Neuronal stem cell (in vitro differentiated cells): Measurements from ENCODE around the gene RFTN2.

ENCODE experiments used
- DNase-seq: peaks from one replicate; pipeline ENCODE4 v3.0.0-alpha.2; 2013; ENCODE audit warnings: low spot score
- H2AFZ ChIP-seq: one replicate; pipeline ENCODE4 v1.6.1; 2013; ENCODE audit warnings: mild to moderate bottlenecking, low read length, inconsistent platforms
- H2AK5ac ChIP-seq: 2 replicates; pipeline ENCODE4 v1.6.1; 2013; ENCODE audit warnings: low read depth, mild to moderate bottlenecking, inconsistent platforms, low read length, moderate library complexity, mixed read lengths
- H2BK120ac ChIP-seq: 2 replicates; pipeline ENCODE4 v1.6.1; 2013; ENCODE audit warnings: low read depth, mild to moderate bottlenecking, inconsistent platforms, low read length, moderate library complexity, mixed read lengths
- H2BK12ac ChIP-seq: one replicate; pipeline ENCODE4 v1.6.1; 2013; ENCODE audit warnings: low read length, inconsistent platforms
- H2BK15ac ChIP-seq: 2 replicates; pipeline ENCODE4 v1.6.1; 2013; ENCODE audit warnings: mild to moderate bottlenecking, low read length, inconsistent platforms, mixed read lengths
- H2BK5ac ChIP-seq: one replicate; pipeline ENCODE4 v1.6.1; 2013; ENCODE audit warnings: inconsistent platforms, mild to moderate bottlenecking, low read length, moderate library complexity
- H3K14ac ChIP-seq: one replicate; pipeline ENCODE4 v1.6.1; 2013; ENCODE audit warnings: low read length, inconsistent platforms
- H3K18ac ChIP-seq: 2 replicates; pipeline ENCODE4 v1.6.1; 2013; ENCODE audit warnings: low read length, inconsistent platforms
- H3K23ac ChIP-seq: 2 replicates; pipeline ENCODE4 v1.6.1; 2013; ENCODE audit warnings: low read depth, mild to moderate bottlenecking, mixed read lengths, low read length, inconsistent platforms; ENCODE audit not compliant: poor library complexity
- H3K27ac ChIP-seq: replicated peaks from 3 replicates; pipeline ENCODE4 v1.5.1; 2013; ENCODE audit warnings: low read length, inconsistent platforms
- H3K27me3 ChIP-seq, 3 experiments: 2 replicates each; pipeline ENCODE4 v1.6.1; 2013; ENCODE audit warnings: low read length in 3 of 3, mild to moderate bottlenecking in 2 of 3, inconsistent platforms in 1 of 3, low read depth in 1 of 3, mixed read lengths in 1 of 3, moderate library complexity in 1 of 3; ENCODE audit not compliant: control insufficient read depth in 3 of 3, insufficient read depth in 3 of 3
- H3K36me3 ChIP-seq, 2 donors: replicated peaks in 1 of 2; 2 replicates each; pipeline ENCODE4 v1.6.1; 2013; ENCODE audit warnings: low read length in 2 of 2; ENCODE audit not compliant: control insufficient read depth in 2 of 2, insufficient read depth in 2 of 2
- H3K4ac ChIP-seq: 2 replicates; pipeline ENCODE4 v1.6.1; 2013; ENCODE audit warnings: inconsistent platforms, mild to moderate bottlenecking, low read length, moderate library complexity
- H3K4me1 ChIP-seq, 2 donors: 1 replicate in 1 of 2; 2 replicates in 1 of 2; pipeline ENCODE4 v1.6.1; 2013; ENCODE audit warnings: low read length in 2 of 2, low read depth in 1 of 2; ENCODE audit not compliant: control insufficient read depth in 2 of 2, insufficient read depth in 1 of 2
- H3K4me2 ChIP-seq: one replicate; pipeline ENCODE4 v1.6.1; 2013; ENCODE audit warnings: mild to moderate bottlenecking, low read length, inconsistent platforms; ENCODE audit not compliant: insufficient read depth, poor library complexity, severe bottlenecking
- H3K4me3 ChIP-seq, 2 donors: 2 replicates each; pipeline ENCODE4 v1.5.1; 2013; ENCODE audit warnings: low read length in 2 of 2, mild to moderate bottlenecking in 2 of 2, inconsistent platforms in 1 of 2, moderate library complexity in 1 of 2
- H3K79me1 ChIP-seq: one replicate; pipeline ENCODE4 v1.6.1; 2013; ENCODE audit warnings: low read depth, mild to moderate bottlenecking, inconsistent platforms, low read length, moderate library complexity
- H3K9ac ChIP-seq: one replicate; pipeline ENCODE4 v1.6.1; 2013; ENCODE audit warnings: mild to moderate bottlenecking, low read depth, low read length, inconsistent platforms; ENCODE audit not compliant: poor library complexity
- H3K9me3 ChIP-seq, 2 donors: replicated peaks in 1 of 2; 2 replicates each; pipeline versions ENCODE3 to v1.6.1; 2013; ENCODE audit warnings: low read length in 2 of 2, mild to moderate bottlenecking in 2 of 2, inconsistent platforms in 1 of 2, low read depth in 1 of 2, mixed read lengths in 1 of 2, moderate library complexity in 1 of 2; ENCODE audit not compliant: control insufficient read depth in 2 of 2, insufficient read depth in 1 of 2
- H4K8ac ChIP-seq: one replicate; pipeline ENCODE4 v1.6.1; 2013; ENCODE audit warnings: low read depth, mild to moderate bottlenecking, inconsistent platforms, low read length, moderate library complexity
- H4K91ac ChIP-seq: one replicate; pipeline ENCODE4 v1.6.1; 2013; ENCODE audit warnings: low read length, low read depth, mild to moderate bottlenecking, inconsistent platforms; ENCODE audit not compliant: poor library complexity
- WGBS, 2 donors: extraction: QIAGEN DNeasy Blood & Tissue Kit; methylation state at CpG; one replicate each; pipeline ENCODE4 v1.1.7; 2013; ENCODE audit warnings: missing lambda C conversion rate in 2 of 2, mixed read lengths in 1 of 2; ENCODE audit not compliant: insufficient read length in 2 of 2, insufficient replicate concordance in 1 of 2; ENCODE audit errors: extremely low coverage in 2 of 2; 5-methylcytosine and 5-hydroxymethylcytosine counted together

The RFTN2 gene

GRCh38 chr2:197675711-197676188 lies 363 bp upstream of the RFTN2 start:
- no peak overlapping the region for H3K4me2 ChIP-seq
- no peak overlapping the region for H3K18ac ChIP-seq
- no peak overlapping the region for H2AK5ac ChIP-seq
- peak overlapping the region; percentile 40 for H3K27ac ChIP-seq
- H4K91ac ChIP-seq, result no peak overlapping the region
- H3K14ac ChIP-seq, result no peak overlapping the region
- H3K4me3 ChIP-seq, result peak overlapping the region in 1 of 2 donors; percentile 52
- no peak overlapping the region for H3K4ac ChIP-seq
- no peak overlapping the region for H3K23ac ChIP-seq
- no peak overlapping the region for H2BK12ac ChIP-seq
- WGBS, 2 donors, result no CpG with 5 or more reads among the region's 6 CpGs
- H2AFZ ChIP-seq, result peak overlapping the region; percentile 91
- no peaks in the 10 kb centered on the region for H3K36me3 ChIP-seq
- H3K9ac ChIP-seq, result no peak overlapping the region
- H4K8ac ChIP-seq, result no peak overlapping the region
- H2BK120ac ChIP-seq, result no peak overlapping the region
- no peaks in the 10 kb centered on the region for H3K79me1 ChIP-seq
- no peaks in the 10 kb centered on the region for H3K9me3 ChIP-seq
- no peaks in the 10 kb centered on the region for H3K27me3 ChIP-seq
- no peak overlapping the region for H2BK5ac ChIP-seq
- peak; percentile 40 for DNase-seq
- H3K4me1 ChIP-seq, result peaks cover 1 to 20% of the 10 kb centered on the region in 2 donors
- no peak overlapping the region for H2BK15ac ChIP-seq

- peak overlapping the region in 1 of 2 donors; percentile 52 for H3K4me3 ChIP-seq
- H3K36me3 ChIP-seq, result no peaks in the 10 kb centered on the region
- no peak overlapping the region for H3K18ac ChIP-seq
- no peak overlapping the region for H4K91ac ChIP-seq
- H3K27ac ChIP-seq, result no peak overlapping the region
- H2AK5ac ChIP-seq, result no peak overlapping the region
- no peak overlapping the region for H2BK12ac ChIP-seq
- H3K9ac ChIP-seq, result no peak overlapping the region
- H2BK120ac ChIP-seq, result no peak overlapping the region
- H3K14ac ChIP-seq, result no peak overlapping the region
- H3K9me3 ChIP-seq, result no peaks in the 10 kb centered on the region
- H2BK5ac ChIP-seq, result no peak overlapping the region
- H3K4ac ChIP-seq, result no peak overlapping the region
- H4K8ac ChIP-seq, result no peak overlapping the region
- H3K23ac ChIP-seq, result no peak overlapping the region
- no peak overlapping the region for H2BK15ac ChIP-seq
- no peaks in the 10 kb centered on the region for H3K79me1 ChIP-seq
- no CpG with 5 or more reads among the region's 3 CpGs for whole genome bisulfite sequencing, 2 donors
- H3K4me2 ChIP-seq, result no peak overlapping the region
- peak overlapping the region; percentile 91 for H2AFZ ChIP-seq
- no peaks in the 10 kb centered on the region for H3K27me3 ChIP-seq
- H3K4me1 ChIP-seq, result peaks cover 1 to 20% of the 10 kb centered on the region in 2 donors
- DNase-seq, result no peak
Measured at GRCh38 chr2:197674591-197674990, 796 bp downstream of the RFTN2 start.

DNA sequence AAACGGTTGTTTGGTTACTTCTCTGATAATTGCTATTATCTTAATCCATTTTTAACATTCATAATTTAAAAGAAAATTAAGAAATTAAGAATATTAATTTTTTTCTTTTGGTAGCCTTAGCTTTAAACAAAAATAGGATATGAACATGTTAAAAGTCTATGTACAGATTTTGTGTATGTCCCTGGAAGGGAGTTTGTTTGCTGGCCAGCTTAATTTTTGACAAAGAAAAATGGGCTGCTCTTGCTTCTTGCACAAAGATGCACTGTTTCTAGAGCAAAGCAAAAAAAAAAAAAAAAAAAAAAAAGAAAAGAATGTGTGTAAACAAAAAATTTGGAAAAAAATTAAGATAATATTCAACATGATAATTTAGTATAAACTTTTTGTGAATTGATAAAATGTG lies 1.3 kb downstream of the RFTN2 start:
- Histone ChIP-seq H3K4me2 (no peak overlapping the region), H3K4me1 (peaks cover 1 to 20% of the 10 kb centered on the region in 2 donors), H2AFZ (no peak overlapping the region), H3K36me3 (no peaks in the 10 kb centered on the region), H3K23ac (no peak overlapping the region), H2AK5ac (no peak overlapping the region), H3K79me1 (no peaks in the 10 kb centered on the region), H4K91ac (no peak overlapping the region), H4K8ac (no peak overlapping the region), H3K18ac (no peak overlapping the region), H3K9me3 (no peaks in the 10 kb centered on the region), H3K27me3 (no peaks in the 10 kb centered on the region), H2BK120ac (no peak overlapping the region), H3K4me3 (peak overlapping the region in 1 of 2 donors; percentile 52), H2BK5ac (no peak overlapping the region), H2BK15ac (no peak overlapping the region), H3K14ac (no peak overlapping the region), H3K27ac (no peak overlapping the region), H3K4ac (no peak overlapping the region), H2BK12ac (no peak overlapping the region), H3K9ac (no peak overlapping the region)
- no peak for DNase-seq
- whole genome bisulfite sequencing, 2 donors, result no CpG with 5 or more reads among the region's 1 CpG

- Histone ChIP-seq H2BK120ac (no peak overlapping the region), H3K27me3 (no peaks in the 10 kb centered on the region), H3K27ac (no peak overlapping the region), H4K91ac (no peak overlapping the region), H2AK5ac (no peak overlapping the region), H3K9ac (no peak overlapping the region), H2BK12ac (no peak overlapping the region), H3K9me3 (peaks cover 0 to 3% of the 10 kb centered on the region in 2 donors), H3K4ac (no peak overlapping the region), H4K8ac (no peak overlapping the region), H3K4me1 (peaks cover 1 to 20% of the 10 kb centered on the region in 2 donors), H3K4me3 (peak overlapping the region in 1 of 2 donors; percentile 52), H3K14ac (no peak overlapping the region), H2BK5ac (no peak overlapping the region), H3K23ac (no peak overlapping the region), H3K4me2 (no peak overlapping the region), H3K79me1 (no peaks in the 10 kb centered on the region), H3K36me3 (no peaks in the 10 kb centered on the region), H2BK15ac (no peak overlapping the region), H2AFZ (peak overlapping the region; percentile 60), H3K18ac (no peak overlapping the region)
- no CpG with 5 or more reads among the region's 1 CpG for WGBS, 2 donors
- DNase-seq, result no peak
Measured at GRCh38 chr2:197673606-197674005, 1.8 kb downstream of the RFTN2 start.
